Fibroblast of lung (primary cell): ENCODE results near the gene LAGE3.

Experiments used
- CTCF ChIP-seq, 2 donors: IDR thresholded peaks in 1 of 2; conservative IDR thresholded peaks in 1 of 2; 1 replicate in 1 of 2; 2 replicates in 1 of 2; pipeline ENCODE4 v1.5.1; 2011 to 2012; ENCODE audit warnings: low read length in 2 of 2, control low read depth in 1 of 2, inconsistent platforms in 1 of 2, low read depth in 1 of 2, mild to moderate bottlenecking in 1 of 2
- EZH2 ChIP-seq: IDR thresholded peaks from 2 replicates; pipeline ENCODE4 v1.5.1; 2012; ENCODE audit warnings: low read length, control low read depth, mild to moderate bottlenecking; ENCODE audit errors: missing control alignments

GRCh38 chrX:154515090-154515965 is 36.2 kb upstream of the LAGE3 start:
- TF ChIP-seq CTCF (conservative IDR thresholded peaks at IDR 0.05 in 1 of 2, IDR thresholded peaks at IDR 0.05 in 1 of 2; ENCODE audit: low read depth in 1 of 2, low read length in 2 of 2): no peak
- no peak for TF ChIP-seq EZH2
